ENCODE data around the gene THAP7.

THAP7 gene

DNA sequence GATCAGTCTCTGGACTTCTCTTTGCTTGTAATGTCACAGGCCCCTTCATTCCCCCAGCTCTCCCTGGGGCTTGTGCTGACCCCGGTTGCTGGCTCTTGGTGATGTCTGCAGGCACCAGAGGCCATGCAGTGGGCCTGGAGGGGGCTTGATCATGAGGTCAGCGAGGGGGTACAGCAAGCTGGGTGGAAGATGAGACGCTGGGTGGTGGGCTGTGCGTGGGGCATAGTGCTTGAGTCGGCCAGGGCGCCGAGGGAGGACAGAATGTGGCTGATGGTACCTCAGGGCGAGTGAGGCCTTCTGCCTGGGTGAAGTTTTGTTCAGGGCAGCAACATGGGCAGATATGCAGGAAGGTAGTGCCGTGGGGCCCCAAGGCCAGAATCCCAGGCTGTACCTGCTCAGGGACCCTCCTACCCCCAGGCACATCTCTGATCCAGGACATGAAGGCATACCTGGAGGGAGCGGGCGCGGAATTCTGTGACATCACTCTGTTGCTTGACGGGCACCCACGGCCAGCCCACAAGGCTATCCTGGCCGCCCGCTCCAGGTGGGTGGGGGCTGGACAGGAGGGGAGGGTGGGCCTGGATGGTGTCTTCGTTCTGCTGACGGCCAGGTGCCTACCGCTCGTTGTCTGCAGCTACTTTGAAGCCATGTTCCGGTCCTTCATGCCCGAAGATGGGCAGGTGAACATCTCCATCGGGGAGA is 6.4 kb downstream of the THAP7 start:
- no peak overlapping the region for H3K27ac ChIP-seq
- TF ChIP-seq, protein P1, sequence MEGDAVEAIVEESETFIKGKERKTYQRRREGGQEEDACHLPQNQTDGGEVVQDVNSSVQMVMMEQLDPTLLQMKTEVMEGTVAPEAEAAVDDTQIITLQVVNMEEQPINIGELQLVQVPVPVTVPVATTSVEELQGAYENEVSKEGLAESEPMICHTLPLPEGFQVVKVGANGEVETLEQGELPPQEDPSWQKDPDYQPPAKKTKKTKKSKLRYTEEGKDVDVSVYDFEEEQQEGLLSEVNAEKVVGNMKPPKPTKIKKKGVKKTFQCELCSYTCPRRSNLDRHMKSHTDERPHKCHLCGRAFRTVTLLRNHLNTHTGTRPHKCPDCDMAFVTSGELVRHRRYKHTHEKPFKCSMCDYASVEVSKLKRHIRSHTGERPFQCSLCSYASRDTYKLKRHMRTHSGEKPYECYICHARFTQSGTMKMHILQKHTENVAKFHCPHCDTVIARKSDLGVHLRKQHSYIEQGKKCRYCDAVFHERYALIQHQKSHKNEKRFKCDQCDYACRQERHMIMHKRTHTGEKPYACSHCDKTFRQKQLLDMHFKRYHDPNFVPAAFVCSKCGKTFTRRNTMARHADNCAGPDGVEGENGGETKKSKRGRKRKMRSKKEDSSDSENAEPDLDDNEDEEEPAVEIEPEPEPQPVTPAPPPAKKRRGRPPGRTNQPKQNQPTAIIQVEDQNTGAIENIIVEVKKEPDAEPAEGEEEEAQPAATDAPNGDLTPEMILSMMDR (IDR thresholded peaks at IDR 0.05) = no peak
- H3K9me3 ChIP-seq = no peaks in the 10 kb centered on the region
- H3K27me3 ChIP-seq = no peaks in the 10 kb centered on the region
- intact Hi-C loops (cut with DNase I; ENCODE audit: low total_unique reads) = loop anchor here (5.0 kb wide), 1 partner anchor 78 kb away; the partner anchor contains the start of gene CRKL
- no peak overlapping the region for H3K4me3 ChIP-seq
- H3K4me1 ChIP-seq = peaks cover 6 to 14% (median 12%) of the 10 kb centered on the region in 4 donors
- DNase-seq = no peak
- peaks cover 25 to 97% (median 77%) of the 10 kb centered on the region in 3 donors for H3K36me3 ChIP-seq

DNA sequence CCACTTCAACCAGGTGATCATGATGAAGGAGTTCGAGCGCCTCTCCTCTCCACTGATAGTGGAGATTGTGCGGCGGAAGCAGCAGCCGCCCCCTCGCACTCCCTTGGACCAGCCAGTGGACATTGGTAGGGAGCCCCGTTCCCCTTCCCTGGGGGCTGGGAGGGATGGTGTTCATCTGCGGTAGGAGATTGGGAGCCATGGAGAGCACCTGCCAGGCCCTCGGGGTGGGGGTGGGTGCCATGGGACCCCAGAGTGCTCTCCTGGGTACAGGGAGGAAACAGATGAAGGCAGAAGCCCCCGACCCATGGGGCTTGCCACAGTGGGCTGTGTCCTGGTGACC is 7.0 kb downstream of the THAP7 start:
- no peak overlapping the region for H3K27ac ChIP-seq
- no peak for DNase-seq
- H3K27me3 ChIP-seq = no peaks in the 10 kb centered on the region
- H3K36me3 ChIP-seq = peaks cover 25 to 94% (median 73%) of the 10 kb centered on the region in 3 donors
- TF ChIP-seq, protein P1 (IDR thresholded peaks at IDR 0.05) = no peak
- peaks cover 0 to 8% (median 6%) of the 10 kb centered on the region in 4 donors for H3K4me1 ChIP-seq
- no peak overlapping the region for H3K4me3 ChIP-seq
- intact Hi-C loops (cut with DNase I; ENCODE audit: low total_unique reads) = loop anchor here (5.0 kb wide), 1 partner anchor 78 kb away; the partner anchor contains the start of gene CRKL
- no peaks in the 10 kb centered on the region for H3K9me3 ChIP-seq

DNA sequence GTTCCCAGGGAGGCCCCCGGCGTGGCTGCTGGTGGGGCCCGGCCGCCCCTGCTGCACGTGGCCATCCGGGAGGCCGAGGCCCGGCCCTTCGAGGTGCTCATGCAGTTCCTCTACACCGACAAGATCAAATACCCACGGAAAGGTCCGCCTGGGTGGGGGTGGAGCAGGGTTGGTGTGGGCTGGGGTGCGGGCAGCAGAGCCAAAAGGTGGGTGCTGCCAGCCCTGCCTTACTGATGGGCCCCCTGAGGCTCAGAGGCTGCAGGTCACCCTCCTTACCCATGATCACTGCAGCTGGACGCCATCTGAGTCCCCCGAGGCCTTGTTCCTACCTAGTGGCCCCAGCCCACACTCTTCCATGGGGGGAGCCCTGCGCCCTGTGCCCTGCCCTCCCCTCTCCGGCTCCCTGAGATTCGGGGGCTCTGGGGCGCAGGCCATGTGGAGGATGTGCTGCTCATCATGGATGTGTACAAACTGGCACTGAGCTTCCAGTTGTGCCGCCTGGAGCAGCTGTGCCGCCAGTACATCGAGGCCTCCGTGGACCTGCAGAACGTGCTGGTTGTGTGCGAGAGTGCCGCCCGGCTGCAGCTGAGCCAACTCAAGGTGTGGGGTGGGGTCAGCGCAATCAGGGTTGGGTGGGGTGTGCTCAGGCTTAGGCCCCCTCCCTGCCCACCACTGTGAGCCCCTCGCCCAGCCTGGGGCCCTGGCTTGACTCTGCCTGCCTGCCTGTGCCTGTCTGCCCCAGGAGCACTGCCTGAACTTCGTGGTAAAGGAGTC is 7.6 kb downstream of the THAP7 start:
- Histone ChIP-seq H3K4me1 (peaks cover 0 to 3% (median under 1%) of the 10 kb centered on the region in 4 donors), H3K27me3 (no peaks in the 10 kb centered on the region), H3K36me3 (peaks cover 25 to 94% (median 67%) of the 10 kb centered on the region in 3 donors), H3K4me3 (no peak overlapping the region), H3K27ac (no peak overlapping the region), H3K9me3 (no peaks in the 10 kb centered on the region)
- TF ChIP-seq, protein P1 (IDR thresholded peaks at IDR 0.05) = no peak
- intact Hi-C loops (cut with DNase I; ENCODE audit: low total_unique reads) = no loop called here
- DNase-seq = no peak

DNA sequence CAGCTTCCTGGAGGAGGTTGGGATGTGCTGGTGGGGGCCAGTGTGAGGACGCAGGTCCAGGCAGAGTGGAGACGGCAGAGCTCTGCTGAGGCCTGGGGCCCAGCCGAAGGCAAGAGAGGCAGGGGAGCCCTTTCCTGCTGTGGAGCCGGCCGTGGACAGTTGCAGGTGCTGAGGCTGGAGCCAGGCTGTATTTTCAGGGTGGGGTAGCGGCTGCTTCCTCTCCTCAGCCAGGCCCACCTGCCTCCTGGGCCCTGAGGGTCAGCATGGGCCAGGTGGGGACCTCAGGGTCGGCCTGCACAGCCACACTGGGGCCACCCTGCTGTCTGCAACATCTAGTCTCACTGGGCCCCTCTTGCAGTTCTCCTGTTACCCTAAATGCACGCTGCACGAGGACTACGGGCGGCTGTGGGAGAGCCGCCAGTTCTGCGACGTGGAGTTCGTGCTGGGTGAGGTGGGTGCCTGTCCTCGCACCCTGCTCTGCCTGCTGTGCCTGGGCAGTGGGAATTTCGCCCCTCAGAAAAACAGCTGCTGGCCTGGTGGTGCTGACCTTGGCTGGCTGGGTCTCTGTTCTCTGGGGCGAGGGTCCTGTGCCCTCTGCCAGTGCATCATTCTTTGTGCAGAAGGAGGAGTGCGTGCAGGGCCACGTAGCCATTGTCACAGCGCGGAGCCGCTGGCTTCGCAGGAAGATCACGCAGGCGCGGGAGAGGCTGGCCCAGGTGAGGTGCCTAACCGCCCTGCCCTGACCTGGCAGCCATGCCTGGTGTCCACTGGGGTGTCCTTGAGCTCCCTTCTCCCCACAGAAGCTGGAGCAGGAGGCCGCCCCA is 8.4 kb downstream of the THAP7 start:
- Histone ChIP-seq H3K4me1 (no peaks in the 10 kb centered on the region), H3K9me3 (no peaks in the 10 kb centered on the region), H3K27ac (no peak overlapping the region), H3K36me3 (peaks cover 25 to 97% (median 63%) of the 10 kb centered on the region in 3 donors), H3K4me3 (no peak overlapping the region), H3K27me3 (no peaks in the 10 kb centered on the region)
- intact Hi-C loops (cut with DNase I; ENCODE audit: low total_unique reads) = no loop called here
- no peak for DNase-seq
- TF ChIP-seq, protein P1 (IDR thresholded peaks at IDR 0.05) = no peak

DNA sequence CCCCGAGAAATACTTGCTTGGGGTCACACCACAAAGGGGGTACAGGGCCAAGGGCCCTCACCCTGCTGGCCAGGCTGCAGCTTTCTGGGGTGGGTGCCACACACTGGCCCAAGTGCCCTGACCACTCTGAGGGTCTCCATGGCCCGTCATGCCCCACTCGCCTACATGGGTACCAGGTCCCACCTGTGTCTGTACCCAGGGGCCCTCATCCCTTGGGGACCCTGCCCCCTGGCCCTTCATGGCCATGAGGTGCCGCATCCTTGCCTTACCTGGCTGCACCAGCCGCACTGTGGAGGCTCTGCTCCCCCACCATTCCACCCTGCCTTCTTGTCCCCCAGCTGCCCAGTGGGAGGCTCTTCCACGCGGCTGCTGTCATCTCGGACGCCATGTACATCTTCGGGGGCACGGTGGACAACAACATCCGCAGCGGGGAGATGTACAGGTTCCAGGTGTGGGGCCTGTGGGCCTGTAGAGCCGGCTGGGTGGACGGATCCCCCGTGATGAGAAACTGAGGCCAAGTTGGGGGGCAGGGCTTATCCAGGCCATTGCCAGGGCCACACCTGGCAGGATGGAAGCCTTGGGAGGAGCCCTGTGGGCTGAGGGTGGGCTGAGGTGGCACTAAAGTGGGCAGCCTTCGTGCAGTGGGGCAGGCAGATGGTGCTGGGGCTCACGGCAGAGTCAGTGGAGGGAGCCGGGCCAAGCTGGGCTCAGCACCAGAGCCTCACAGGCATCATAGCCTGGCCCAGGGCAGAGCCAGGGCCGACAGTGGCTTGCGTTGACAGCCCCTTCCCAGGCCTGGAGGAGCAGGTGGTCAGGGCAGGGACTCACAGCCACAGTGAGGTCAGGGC is 9.2 kb downstream of the THAP7 start:
- Histone ChIP-seq H3K9me3 (no peaks in the 10 kb centered on the region), H3K27me3 (no peaks in the 10 kb centered on the region), H3K36me3 (peaks cover 28 to 97% (median 63%) of the 10 kb centered on the region in 3 donors), H3K4me3 (no peak overlapping the region), H3K4me1 (no peaks in the 10 kb centered on the region), H3K27ac (no peak overlapping the region)
- intact Hi-C loops (cut with DNase I; ENCODE audit: low total_unique reads) = no loop called here
- TF ChIP-seq, protein P1 (IDR thresholded peaks at IDR 0.05) = no peak
- no peak for DNase-seq
